ENCODE results near the gene HOMEZ. TPM values are rescaled to one million over a fixed set of nuclear protein-coding genes. Genes with fewer than 3 reads are reported as not detected.

HOMEZ gene
- total and polyA plus RNA-seq, 9 donors: 5.9 to 23.7 (median 13.4) TPM

- TF ChIP-seq, protein P1, sequence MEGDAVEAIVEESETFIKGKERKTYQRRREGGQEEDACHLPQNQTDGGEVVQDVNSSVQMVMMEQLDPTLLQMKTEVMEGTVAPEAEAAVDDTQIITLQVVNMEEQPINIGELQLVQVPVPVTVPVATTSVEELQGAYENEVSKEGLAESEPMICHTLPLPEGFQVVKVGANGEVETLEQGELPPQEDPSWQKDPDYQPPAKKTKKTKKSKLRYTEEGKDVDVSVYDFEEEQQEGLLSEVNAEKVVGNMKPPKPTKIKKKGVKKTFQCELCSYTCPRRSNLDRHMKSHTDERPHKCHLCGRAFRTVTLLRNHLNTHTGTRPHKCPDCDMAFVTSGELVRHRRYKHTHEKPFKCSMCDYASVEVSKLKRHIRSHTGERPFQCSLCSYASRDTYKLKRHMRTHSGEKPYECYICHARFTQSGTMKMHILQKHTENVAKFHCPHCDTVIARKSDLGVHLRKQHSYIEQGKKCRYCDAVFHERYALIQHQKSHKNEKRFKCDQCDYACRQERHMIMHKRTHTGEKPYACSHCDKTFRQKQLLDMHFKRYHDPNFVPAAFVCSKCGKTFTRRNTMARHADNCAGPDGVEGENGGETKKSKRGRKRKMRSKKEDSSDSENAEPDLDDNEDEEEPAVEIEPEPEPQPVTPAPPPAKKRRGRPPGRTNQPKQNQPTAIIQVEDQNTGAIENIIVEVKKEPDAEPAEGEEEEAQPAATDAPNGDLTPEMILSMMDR (IDR thresholded peaks at IDR 0.05): no peak
- TF ChIP-seq POLR2A (IDR thresholded peaks at IDR 0.05) (no peak), EP300 (IDR thresholded peaks at IDR 0.05) (no peak)
- Histone ChIP-seq H3K4me3 (peak within 1 kb of the TSS; percentile 55), H3K27ac (peak within 1 kb of the TSS; percentile 92 to 94), H3K9me3 (no peaks in the 10 kb centered on the region), H3K4me1 (ENCODE audit: insufficient read depth) (no peaks in the 10 kb centered on the region), H3K36me3 (no peaks in the 10 kb centered on the region), H3K27me3 (no peaks in the 10 kb centered on the region)
- WGBS, 3 donors: 1 to 2% (median 2%) methylated on average over 63 to 81 of the region's 81 CpGs
- peak; percentile 70 to 80 (median 75) for DNase-seq
- intact Hi-C loops (cut with DNase I): loop anchor here in 3 of 4 donors (2.0 to 5.0 kb wide), 2 partner anchors 18 to 295 kb away; partner anchors contain the start of gene PABPN1 (in 2 of the 3)
These were observed 16.6 kb upstream of the HOMEZ start, which contains the start of gene PPP1R3E for GRCh38 chr14:23302290-23303225. TSS of gene PPP1R3E (minus strand) at chr14:23302859. CDS start at chr14:23302576, 283 bp downstream.

- Histone ChIP-seq H3K4me1 (ENCODE audit: insufficient read depth) (no peaks in the 10 kb centered on the region), H3K27me3 (no peaks in the 10 kb centered on the region), H3K9me3 (no peaks in the 10 kb centered on the region), H3K36me3 (no peaks in the 10 kb centered on the region), H3K4me3 (peak overlapping the region; percentile 55), H3K27ac (peak overlapping the region; percentile 92 to 94)
- no peak for TF ChIP-seq EP300 (IDR thresholded peaks at IDR 0.05)
- TF ChIP-seq, protein P1 (IDR thresholded peaks at IDR 0.05): no peak
- peak; percentile 92 for TF ChIP-seq POLR2A (IDR thresholded peaks at IDR 0.05)
- 0 to 1% (median 1%) methylated on average over 15 to 25 of the region's 25 CpGs for WGBS, 3 donors
- intact Hi-C loops (cut with DNase I): loop anchor here in 3 of 4 donors (2.0 to 5.0 kb wide), 2 partner anchors 19 to 295 kb away; partner anchors contain the start of gene PABPN1 (in 2 of the 3)
- DNase-seq: no peak
These were observed 16.0 kb upstream of the HOMEZ start for GRCh38 chr14:23301969-23302289.

DNA sequence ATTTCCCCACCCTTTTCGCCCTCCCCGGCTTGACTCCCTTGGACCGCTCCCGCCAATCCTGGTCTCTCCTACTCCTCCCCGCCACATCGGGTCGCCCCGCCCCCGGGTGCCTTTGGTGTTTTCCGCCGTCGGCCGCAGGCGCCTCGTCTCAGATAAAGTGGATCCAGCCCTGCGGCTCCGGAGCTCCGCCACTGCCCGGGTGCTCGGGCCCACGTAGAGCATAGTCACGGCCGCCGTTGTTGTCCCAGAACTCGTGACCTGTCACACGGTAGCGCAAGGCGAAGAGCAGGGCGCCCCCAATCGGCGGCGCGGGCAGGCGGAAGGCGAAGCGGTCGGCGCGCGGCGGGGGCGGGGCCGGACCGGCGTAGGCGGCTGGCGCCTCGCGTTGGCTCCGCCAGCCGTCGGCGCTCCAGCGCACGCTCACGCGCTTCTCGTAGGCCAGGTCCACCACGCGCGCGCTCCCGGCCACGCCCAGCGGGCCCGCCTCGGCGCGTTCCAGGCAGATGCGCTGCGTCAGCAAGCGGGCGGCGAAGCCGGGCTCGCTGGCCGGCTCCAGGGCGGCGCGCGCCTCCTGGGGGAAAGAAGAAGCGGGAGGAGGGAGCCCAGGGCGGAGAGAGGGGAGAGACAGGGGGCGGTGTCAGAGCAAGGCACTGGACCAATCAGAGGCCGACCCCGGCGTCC, 15.5 kb upstream of the HOMEZ start:
- peak overlapping the region; percentile 63 for H3K4me3 ChIP-seq
- WGBS, 3 donors: 0 to 1% (median 1%) methylated on average over 45 to 87 of the region's 87 CpGs
- H3K27ac ChIP-seq: peak overlapping the region; percentile 92 to 94
- H3K27me3 ChIP-seq: no peaks in the 10 kb centered on the region
- no peaks in the 10 kb centered on the region for H3K9me3 ChIP-seq
- TF ChIP-seq, protein P1 (IDR thresholded peaks at IDR 0.05): peak; percentile 51 to 99 (median 99)
- TF ChIP-seq POLR2A (IDR thresholded peaks at IDR 0.05): peak; percentile 67
- TF ChIP-seq EP300 (IDR thresholded peaks at IDR 0.05): peak; percentile 41
- DNase-seq: peak; percentile 98 to 99 (median 98)
- no peaks in the 10 kb centered on the region for H3K4me1 ChIP-seq (ENCODE audit: insufficient read depth)
- intact Hi-C loops (cut with DNase I): loop anchor here in 1 of 4 donors (5.0 kb wide), 1 partner anchor 294 kb away; no protein-coding TSS in a partner anchor
- no peaks in the 10 kb centered on the region for H3K36me3 ChIP-seq

- intact Hi-C loops (cut with DNase I): loop anchor here in 1 of 4 donors (5.0 kb wide), 1 partner anchor 293 kb away; no protein-coding TSS in a partner anchor
These were observed 14.8 kb upstream of the HOMEZ start for GRCh38 chr14:23300687-23301223.

More at GRCh38 chr14:23300687-23301223, 14.8 kb upstream of the HOMEZ start:
- TF ChIP-seq POLR2A (IDR thresholded peaks at IDR 0.05) (no peak), EP300 (IDR thresholded peaks at IDR 0.05) (no peak)
- TF ChIP-seq, protein P1 (IDR thresholded peaks at IDR 0.05): no peak
- Histone ChIP-seq H3K9me3 (no peaks in the 10 kb centered on the region), H3K27ac (peak overlapping the region; percentile 92 to 94), H3K4me3 (peak overlapping the region; percentile 63), H3K4me1 (ENCODE audit: insufficient read depth) (no peaks in the 10 kb centered on the region), H3K36me3 (no peaks in the 10 kb centered on the region), H3K27me3 (no peaks in the 10 kb centered on the region)
- peak in 4 of 5 donors; percentile 48 to 63 (median 59) for DNase-seq
- 2 to 5% (median 3%) methylated on average over 13 of the region's 13 CpGs for WGBS, 3 donors

All from ovary (tissue), 9 donors.